Ishikawa (cell line): ENCODE results near the gene ARID5B.

ENCODE experiments used
- CEBPB ChIP-seq: IDR thresholded peaks from 2 replicates; pipeline ENCODE4 v1.6.1; 2012
- CREB1 ChIP-seq: IDR thresholded peaks from 2 replicates; pipeline ENCODE4 v1.6.1; 2012; ENCODE audit warnings: low read depth
- EGR1 ChIP-seq: IDR thresholded peaks from 2 replicates; pipeline ENCODE4 v1.6.1; 2012
- EP300 ChIP-seq: IDR thresholded peaks from 2 replicates; pipeline ENCODE4 v1.6.1; 2012; ENCODE audit warnings: borderline replicate concordance
- FOXM1 ChIP-seq: IDR thresholded peaks from 2 replicates; pipeline ENCODE4 v1.6.1; 2012; ENCODE audit warnings: low read depth, borderline replicate concordance
- MAX ChIP-seq: IDR thresholded peaks from 2 replicates; pipeline ENCODE4 v1.6.1; 2012
- NFIC ChIP-seq: IDR thresholded peaks from 2 replicates; pipeline ENCODE4 v1.6.1; 2012
- RAD21 ChIP-seq: IDR thresholded peaks from 2 replicates; pipeline ENCODE4 v1.6.1; 2012; ENCODE audit warnings: low read depth
- REST ChIP-seq: IDR thresholded peaks from 2 replicates; pipeline ENCODE4 v1.6.1; 2012; ENCODE audit warnings: low read depth, mild to moderate bottlenecking
- TAF1 ChIP-seq: IDR thresholded peaks from 2 replicates; pipeline ENCODE4 v1.6.1; 2012; ENCODE audit warnings: low read depth, mild to moderate bottlenecking
- TCF12 ChIP-seq: IDR thresholded peaks from 2 replicates; pipeline ENCODE4 v1.6.1; 2012; ENCODE audit warnings: low read depth
- TEAD4 ChIP-seq: IDR thresholded peaks from 2 replicates; pipeline ENCODE4 v1.6.1; 2012
- USF1 ChIP-seq: IDR thresholded peaks from 2 replicates; pipeline ENCODE4 v1.6.1; 2012
- YY1 ChIP-seq: IDR thresholded peaks from 2 replicates; pipeline ENCODE4 v1.6.1; 2012; ENCODE audit warnings: low read depth
- ZBTB7A ChIP-seq: IDR thresholded peaks from 2 replicates; pipeline ENCODE4 v1.6.1; 2012; ENCODE audit warnings: low read depth

Gene ARID5B

GRCh38 chr10:61958311-61958710 is 56.8 kb downstream of the ARID5B start:
- no peak for TF ChIP-seq YY1
- TF ChIP-seq EP300, result no peak
- TF ChIP-seq ZBTB7A, result no peak
- no peak for TF ChIP-seq TCF12
- TF ChIP-seq TAF1, result no peak
- TF ChIP-seq FOXM1, result no peak
- no peak for TF ChIP-seq REST
- TF ChIP-seq CREB1, result no peak
- no peak for TF ChIP-seq TEAD4
- no peak for TF ChIP-seq USF1

- TF ChIP-seq REST (no peak), MAX (no peak), TEAD4 (no peak), RAD21 (no peak), EGR1 (no peak), ZBTB7A (no peak), YY1 (no peak), TCF12 (no peak), CREB1 (no peak), FOXM1 (no peak), NFIC (no peak), USF1 (no peak), TAF1 (no peak), CEBPB (no peak)
These were observed 57.3 kb downstream of the ARID5B start for GRCh38 chr10:61958805-61959204.

- no peak for TF ChIP-seq ZBTB7A
- no peak for TF ChIP-seq CEBPB
- TF ChIP-seq RAD21, result no peak
- no peak for TF ChIP-seq FOXM1
- no peak for TF ChIP-seq EP300
- TF ChIP-seq TEAD4, result no peak
- TF ChIP-seq TAF1, result no peak
- TF ChIP-seq CREB1, result no peak
- no peak for TF ChIP-seq NFIC
- no peak for TF ChIP-seq TCF12
- TF ChIP-seq USF1, result no peak
- TF ChIP-seq REST, result no peak
- TF ChIP-seq EGR1, result no peak
- no peak for TF ChIP-seq MAX
- TF ChIP-seq YY1, result no peak
These were observed 58.3 kb downstream of the ARID5B start for GRCh38 chr10:61959814-61960213.

- TF ChIP-seq YY1, result no peak
- no peak for TF ChIP-seq CEBPB
These were observed 59.1 kb downstream of the ARID5B start for GRCh38 chr10:61960396-61961120.
